Loucy (cell line): Measurements from ENCODE around the gene RTBDN.
"Not testable (repeated sequence)": the region's sequence is repeated elsewhere in the genome, so short reads cannot be mapped to it uniquely, and the experiment has no call there.

Experiments used
- H2AFZ ChIP-seq: fragments of 200-600 bp; sonication (generic); 2 replicates; pipeline ENCODE4 v1.6.0; 2016; ENCODE audit warnings: antibody characterized with exemption, mild to moderate bottlenecking, low read length, moderate library complexity
- H3F3A ChIP-seq: fragments of 200-600 bp; 2 replicates; pipeline ENCODE4 v1.6.0; 2016; ENCODE audit warnings: antibody characterized with exemption, low read depth, mild to moderate bottlenecking
- H3K27me3 ChIP-seq: fragments of 200-600 bp; sonication (generic); 2 replicates; pipeline ENCODE4 v1.6.1; 2014; ENCODE audit warnings: low read length, mild to moderate bottlenecking; ENCODE audit not compliant: insufficient read depth, poor library complexity, severe bottlenecking
- H3K36me3 ChIP-seq: fragments of 200-600 bp; sonication (generic); 2 replicates; pipeline ENCODE4 v1.6.1; 2016; ENCODE audit warnings: low read length; ENCODE audit not compliant: insufficient read depth
- H3K4me1 ChIP-seq: fragments of 200-600 bp; sonication (generic); 2 replicates; pipeline ENCODE4 v1.5.1; 2014; ENCODE audit warnings: low read length, mild to moderate bottlenecking; ENCODE audit not compliant: insufficient read depth, poor library complexity, severe bottlenecking
- H3K4me2 ChIP-seq: fragments of 200-600 bp; sonication (generic); 2 replicates; pipeline ENCODE4 v1.6.0; 2014; ENCODE audit warnings: antibody characterized with exemption, low read length, low read depth, mild to moderate bottlenecking; ENCODE audit not compliant: poor library complexity, severe bottlenecking
- H3K4me3 ChIP-seq: fragments of 200-600 bp; sonication (generic); 2 replicates; pipeline ENCODE4 v1.5.1; 2014; ENCODE audit warnings: low read length, mild to moderate bottlenecking, mixed read lengths; ENCODE audit not compliant: poor library complexity, severe bottlenecking
- H3K79me2 ChIP-seq: fragments of 200-600 bp; sonication (generic); 2 replicates; pipeline ENCODE4 v1.6.1; 2014; ENCODE audit warnings: low read length; ENCODE audit not compliant: insufficient read depth
- H3K9ac ChIP-seq: fragments of 200-600 bp; sonication (generic); 2 replicates; pipeline ENCODE4 v1.6.0; 2014; ENCODE audit warnings: mild to moderate bottlenecking, low read depth, low read length, moderate library complexity; ENCODE audit not compliant: poor library complexity, severe bottlenecking
- H3K9me2 ChIP-seq: fragments of 200-600 bp; sonication (generic); replicated peaks from 2 replicates; pipeline ENCODE4 v1.6.1; 2016; ENCODE audit warnings: low read depth, low read length, mixed read lengths
- H3K9me3 ChIP-seq: fragments of 200-600 bp; sonication (generic); 2 replicates; pipeline ENCODE4 v1.6.1; 2014; ENCODE audit warnings: mild to moderate bottlenecking, antibody characterized with exemption, low read length, low read depth; ENCODE audit not compliant: insufficient read depth
- H4K20me1 ChIP-seq: fragments of 200-600 bp; sonication (generic); 2 replicates; pipeline ENCODE4 v1.6.0; 2014; ENCODE audit warnings: antibody characterized with exemption, low read length, mild to moderate bottlenecking; ENCODE audit not compliant: insufficient read depth, poor library complexity, severe bottlenecking
- EZH2phosphoT487 ChIP-seq: fragments of 200-600 bp; IDR thresholded peaks from 2 replicates; pipeline ENCODE4 v1.6.1; 2018; ENCODE audit warnings: antibody characterized with exemption, mild to moderate bottlenecking, moderate library complexity, borderline replicate concordance
- TF ChIP-seq, protein P1 (sequence below): fragments of 200-600 bp; sonication (generic); conservative IDR thresholded peaks from 2 replicates; pipeline ENCODE4 v1.5.1; 2014; ENCODE audit warnings: mild to moderate bottlenecking, antibody characterized with exemption, low read length

Gene RTBDN

DNA sequence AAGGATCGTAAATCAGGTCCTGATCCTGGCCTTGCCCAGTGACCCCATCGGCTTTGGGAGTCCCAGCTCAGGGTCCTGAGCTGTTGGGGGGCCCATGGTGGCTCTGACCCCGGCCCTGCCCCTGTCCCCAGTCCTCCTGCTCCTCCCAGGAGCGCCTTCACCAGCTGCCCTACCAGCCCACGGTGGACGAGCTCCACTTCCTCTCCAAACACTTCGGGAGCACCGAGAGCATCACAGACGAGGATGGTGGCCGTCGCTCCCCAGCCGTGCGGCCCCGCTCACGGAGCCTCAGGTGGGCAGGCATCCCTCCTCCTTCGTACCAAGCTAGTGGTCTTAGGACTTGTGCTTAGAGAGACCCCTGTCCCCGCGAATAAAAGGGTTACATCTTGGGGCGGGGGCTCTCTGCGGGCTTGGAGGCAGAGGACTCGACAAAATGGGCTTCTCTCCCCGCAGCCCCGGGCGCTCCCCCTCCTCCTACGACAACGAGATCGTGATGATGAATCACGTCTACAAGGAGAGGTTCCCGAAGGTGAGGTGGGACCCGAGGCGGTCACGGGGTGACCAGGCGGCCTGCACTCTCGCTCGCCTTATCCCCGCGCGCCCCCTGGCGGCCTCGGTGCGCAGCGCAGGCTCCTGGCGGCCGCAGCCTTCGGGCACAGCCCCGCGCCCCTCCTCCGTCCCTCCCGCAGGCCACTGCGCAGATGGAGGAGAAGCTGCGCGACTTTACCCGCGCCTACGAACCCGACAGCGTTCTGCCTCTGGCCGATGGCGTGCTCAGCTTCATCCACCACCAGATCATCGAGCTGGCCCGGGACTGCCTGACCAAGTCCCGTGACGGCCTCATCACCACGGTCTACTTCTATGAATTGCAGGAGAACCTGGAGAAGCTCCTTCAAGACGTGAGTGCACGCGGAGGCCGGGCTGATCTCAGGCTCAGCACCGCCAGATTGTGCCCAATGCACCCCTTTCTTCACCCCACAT lies 13.1 kb upstream of the RTBDN start:
- Histone ChIP-seq H3K79me2 (no peaks in the 10 kb centered on the region), H3K9ac (no peak overlapping the region), H3K4me1 (no peaks in the 10 kb centered on the region), H3F3A (no peaks in the 10 kb centered on the region), H3K36me3 (no peaks in the 10 kb centered on the region), H3K4me3 (no peak overlapping the region), H3K9me3 (no peaks in the 10 kb centered on the region), H3K27me3 (no peaks in the 10 kb centered on the region), H3K4me2 (peak overlapping the region; percentile 47), H2AFZ (peak overlapping the region; percentile 17; the same call in 1 of the 2 replicates), H4K20me1 (peaks cover 11% of the 10 kb centered on the region), H3K9me2 (no peaks in the 10 kb centered on the region)
- no peak for TF ChIP-seq EZH2phosphoT487
- TF ChIP-seq, protein P1, sequence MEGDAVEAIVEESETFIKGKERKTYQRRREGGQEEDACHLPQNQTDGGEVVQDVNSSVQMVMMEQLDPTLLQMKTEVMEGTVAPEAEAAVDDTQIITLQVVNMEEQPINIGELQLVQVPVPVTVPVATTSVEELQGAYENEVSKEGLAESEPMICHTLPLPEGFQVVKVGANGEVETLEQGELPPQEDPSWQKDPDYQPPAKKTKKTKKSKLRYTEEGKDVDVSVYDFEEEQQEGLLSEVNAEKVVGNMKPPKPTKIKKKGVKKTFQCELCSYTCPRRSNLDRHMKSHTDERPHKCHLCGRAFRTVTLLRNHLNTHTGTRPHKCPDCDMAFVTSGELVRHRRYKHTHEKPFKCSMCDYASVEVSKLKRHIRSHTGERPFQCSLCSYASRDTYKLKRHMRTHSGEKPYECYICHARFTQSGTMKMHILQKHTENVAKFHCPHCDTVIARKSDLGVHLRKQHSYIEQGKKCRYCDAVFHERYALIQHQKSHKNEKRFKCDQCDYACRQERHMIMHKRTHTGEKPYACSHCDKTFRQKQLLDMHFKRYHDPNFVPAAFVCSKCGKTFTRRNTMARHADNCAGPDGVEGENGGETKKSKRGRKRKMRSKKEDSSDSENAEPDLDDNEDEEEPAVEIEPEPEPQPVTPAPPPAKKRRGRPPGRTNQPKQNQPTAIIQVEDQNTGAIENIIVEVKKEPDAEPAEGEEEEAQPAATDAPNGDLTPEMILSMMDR, result peak; percentile 91

DNA sequence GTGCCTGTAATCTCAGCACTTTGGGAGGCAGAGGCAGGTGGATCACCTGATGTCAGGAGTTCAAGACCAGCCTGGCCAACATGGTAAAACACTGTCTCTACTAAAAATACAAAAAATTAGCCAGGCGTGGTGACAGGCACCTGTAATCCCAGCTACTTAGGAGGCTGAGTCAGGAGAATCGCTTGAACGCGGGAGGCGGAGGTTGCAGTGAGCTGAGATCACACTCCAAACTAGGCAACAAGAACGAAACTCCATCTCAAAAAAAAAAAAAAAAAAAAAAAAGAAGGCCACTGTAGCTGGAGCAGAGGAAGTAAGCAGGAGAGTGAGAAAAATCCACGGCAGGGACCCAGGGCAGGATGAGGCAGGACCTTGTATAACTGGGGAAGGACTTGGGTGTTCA lies 12.2 kb upstream of the RTBDN start:
- H2AFZ ChIP-seq, H3K9me2 ChIP-seq, H3K4me2 ChIP-seq, H3K9me3 ChIP-seq, H3K79me2 ChIP-seq, H3K4me3 ChIP-seq, H3K36me3 ChIP-seq, H3F3A ChIP-seq, H3K4me1 ChIP-seq, H3K9ac ChIP-seq, H3K27me3 ChIP-seq: not testable (repeated sequence)
- H4K20me1 ChIP-seq, result peaks cover 11% of the 10 kb centered on the region

DNA sequence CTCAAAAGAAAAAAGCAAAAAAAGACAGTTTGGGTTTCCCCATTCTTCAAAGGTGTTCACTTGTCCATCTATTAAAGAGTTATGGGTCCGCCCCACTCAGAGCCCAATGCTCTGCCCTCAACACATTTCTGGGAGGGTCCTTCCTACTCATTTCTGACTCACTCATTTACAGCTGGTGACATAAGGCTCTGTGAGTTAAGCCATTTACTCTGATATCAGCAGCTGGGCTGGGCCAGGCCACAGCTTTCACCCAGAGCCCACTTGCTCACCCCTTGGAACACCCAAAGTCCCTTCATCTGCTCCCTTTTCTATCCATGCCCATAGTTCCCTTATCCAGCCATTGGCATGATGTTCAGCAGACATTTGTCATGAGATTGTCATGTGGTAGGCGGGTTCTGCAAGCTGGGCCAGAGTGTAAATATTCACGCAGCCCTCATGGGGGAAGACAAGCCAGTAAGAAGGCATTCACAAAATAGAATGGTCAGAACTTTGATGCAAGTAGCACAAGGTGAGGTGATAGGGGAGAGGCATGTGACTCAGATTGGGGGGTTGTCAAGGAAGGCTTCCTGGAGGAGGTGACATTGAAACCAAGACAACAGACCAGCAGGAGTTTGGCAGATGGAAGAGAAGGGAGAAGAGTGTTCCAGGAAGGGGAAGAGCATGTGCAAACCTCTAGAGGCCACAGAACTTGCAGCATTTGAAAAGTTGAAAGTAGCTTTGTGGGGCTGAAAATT lies 9.8 kb upstream of the RTBDN start:
- H3K36me3 ChIP-seq, result no peaks in the 10 kb centered on the region
- H3K9me2 ChIP-seq, result no peaks in the 10 kb centered on the region
- H2AFZ ChIP-seq, result no peak overlapping the region
- no peak overlapping the region for H3K9ac ChIP-seq
- H3K4me3 ChIP-seq, result no peak overlapping the region
- H3K4me1 ChIP-seq, result peaks cover 4% of the 10 kb centered on the region
- H3K9me3 ChIP-seq, result no peaks in the 10 kb centered on the region
- H3F3A ChIP-seq, result no peaks in the 10 kb centered on the region
- H4K20me1 ChIP-seq, result peaks cover 32% of the 10 kb centered on the region
- TF ChIP-seq, protein P1, result no peak
- TF ChIP-seq EZH2phosphoT487, result no peak
- H3K4me2 ChIP-seq, result no peak overlapping the region
- H3K27me3 ChIP-seq, result no peaks in the 10 kb centered on the region
- H3K79me2 ChIP-seq, result peaks cover 22% of the 10 kb centered on the region
